Vagina (tissue), 2 donors: ENCODE data around the gene OXNAD1. TPM values are rescaled to one million over a fixed set of nuclear protein-coding genes. Genes with fewer than 3 reads are reported as not detected.

Experiments used
- DNase-seq, 2 donors: peaks; one replicate each; pipeline ENCODE4 v3.0.0-alpha.2; 2017; ENCODE audit errors: extremely low spot score in 2 of 2
- H3K27ac ChIP-seq: fragments of 200-600 bp; sonication (generic); one replicate; pipeline ENCODE4 v1.5.1; 2019
- H3K27me3 ChIP-seq: fragments of 200-600 bp; sonication (generic); one replicate; pipeline ENCODE4 v1.5.1; 2019
- H3K36me3 ChIP-seq, 2 donors: fragments of 200-600 bp; sonication (generic); one replicate each; pipeline ENCODE4 v1.5.1; 2017 to 2019
- H3K4me1 ChIP-seq: fragments of 200-600 bp; sonication (generic); one replicate; pipeline ENCODE4 v1.5.1; 2019
- H3K4me3 ChIP-seq, 2 donors: fragments of 200-600 bp; sonication (generic); 1 replicate in 1 of 2; 2 replicates in 1 of 2; pipeline ENCODE4 v1.5.1; 2016 to 2019
- H3K9me3 ChIP-seq: fragments of 200-600 bp; sonication (generic); one replicate; pipeline ENCODE4 v1.5.1; 2019
- POLR2A ChIP-seq, 2 donors: fragments of 450-650 bp; IDR thresholded peaks; one replicate each; pipeline ENCODE4 v1.6.1; 2017; ENCODE audit warnings: antibody characterized with exemption in 2 of 2, mild to moderate bottlenecking in 2 of 2, moderate library complexity in 2 of 2
- POLR2AphosphoS5 ChIP-seq, 2 donors: sonication (generic); formaldehyde crosslinking; IDR thresholded peaks; one replicate each; pipeline ENCODE4 v1.9.0; 2017; ENCODE audit warnings: antibody characterized with exemption in 2 of 2, mild to moderate bottlenecking in 2 of 2, low read depth in 1 of 2; ENCODE audit not compliant: insufficient read depth in 1 of 2
- intact Hi-C: fragments of 100-400 bp; cut with DNase I; formaldehyde crosslinking; loops from one replicate; pipeline ENCODE4 v1.15.1; 2023
- total RNA-seq: library from RNA; depleted of rRNA; stranded (reverse); fragments of >200 nt; gene quantifications from one replicate; pipeline ENCODE4 v1.2.3, GENCODE V29; 2016
- TF ChIP-seq, protein P1 (sequence below), 3 experiments: fragments of 450-650 bp in 2 of 3; fragments of 200-600 bp in 1 of 3; sonication (generic) in 1 of 3; IDR thresholded peaks; one replicate each; pipeline ENCODE4 v1.5.1; 2017 to 2019; ENCODE audit warnings: antibody characterized with exemption in 3 of 3, mild to moderate bottlenecking in 2 of 3, moderate library complexity in 2 of 3

The OXNAD1 gene
- total RNA-seq, 1 donor from 2014 or later, result 30.0 TPM

- no peaks in the 10 kb centered on the region for H3K36me3 ChIP-seq
- H3K4me1 ChIP-seq, result peaks cover 11% of the 10 kb centered on the region
- intact Hi-C loops, result no loop called here
- no peaks in the 10 kb centered on the region for H3K27me3 ChIP-seq
- no peaks in the 10 kb centered on the region for H3K9me3 ChIP-seq
- no peak for DNase-seq
- no peak overlapping the region for H3K27ac ChIP-seq
- H3K4me3 ChIP-seq, result no peak overlapping the region
- no peak for TF ChIP-seq POLR2AphosphoS5 (IDR thresholded peaks at IDR 0.05; ENCODE audit: insufficient read depth in 1 of 2, low read depth in 1 of 2)
- TF ChIP-seq, protein P1, sequence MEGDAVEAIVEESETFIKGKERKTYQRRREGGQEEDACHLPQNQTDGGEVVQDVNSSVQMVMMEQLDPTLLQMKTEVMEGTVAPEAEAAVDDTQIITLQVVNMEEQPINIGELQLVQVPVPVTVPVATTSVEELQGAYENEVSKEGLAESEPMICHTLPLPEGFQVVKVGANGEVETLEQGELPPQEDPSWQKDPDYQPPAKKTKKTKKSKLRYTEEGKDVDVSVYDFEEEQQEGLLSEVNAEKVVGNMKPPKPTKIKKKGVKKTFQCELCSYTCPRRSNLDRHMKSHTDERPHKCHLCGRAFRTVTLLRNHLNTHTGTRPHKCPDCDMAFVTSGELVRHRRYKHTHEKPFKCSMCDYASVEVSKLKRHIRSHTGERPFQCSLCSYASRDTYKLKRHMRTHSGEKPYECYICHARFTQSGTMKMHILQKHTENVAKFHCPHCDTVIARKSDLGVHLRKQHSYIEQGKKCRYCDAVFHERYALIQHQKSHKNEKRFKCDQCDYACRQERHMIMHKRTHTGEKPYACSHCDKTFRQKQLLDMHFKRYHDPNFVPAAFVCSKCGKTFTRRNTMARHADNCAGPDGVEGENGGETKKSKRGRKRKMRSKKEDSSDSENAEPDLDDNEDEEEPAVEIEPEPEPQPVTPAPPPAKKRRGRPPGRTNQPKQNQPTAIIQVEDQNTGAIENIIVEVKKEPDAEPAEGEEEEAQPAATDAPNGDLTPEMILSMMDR (IDR thresholded peaks at IDR 0.05), result no peak
These were observed 74.0 kb downstream of the OXNAD1 start for GRCh38 chr3:16338999-16339398.

GRCh38 chr3:16343101-16343500 lies 78.1 kb downstream of the OXNAD1 start:
- intact Hi-C loops, result no loop called here
- H3K36me3 ChIP-seq, result no peaks in the 10 kb centered on the region
- no peak overlapping the region for H3K27ac ChIP-seq

GRCh38 chr3:16346413-16347081 lies 81.5 kb downstream of the OXNAD1 start:
- Histone ChIP-seq H3K27me3 (no peaks in the 10 kb centered on the region), H3K36me3 (no peaks in the 10 kb centered on the region), H3K9me3 (no peaks in the 10 kb centered on the region), H3K27ac (no peak overlapping the region), H3K4me1 (peaks cover 10% of the 10 kb centered on the region), H3K4me3 (no peak overlapping the region)
- no peak for DNase-seq
- intact Hi-C loops, result no loop called here
- TF ChIP-seq, protein P1 (IDR thresholded peaks at IDR 0.05), result no peak
- TF ChIP-seq POLR2AphosphoS5 (IDR thresholded peaks at IDR 0.05; ENCODE audit: insufficient read depth in 1 of 2, low read depth in 1 of 2) (no peak), POLR2A (IDR thresholded peaks at IDR 0.05) (no peak)

More at GRCh38 chr3:16343101-16343500, 78.1 kb downstream of the OXNAD1 start:
- Histone ChIP-seq H3K27me3 (no peaks in the 10 kb centered on the region), H3K4me3 (no peak overlapping the region), H3K4me1 (peaks cover 11% of the 10 kb centered on the region), H3K9me3 (no peaks in the 10 kb centered on the region)
- no peak for DNase-seq
- TF ChIP-seq POLR2AphosphoS5 (IDR thresholded peaks at IDR 0.05; ENCODE audit: insufficient read depth in 1 of 2, low read depth in 1 of 2), result no peak

DNA sequence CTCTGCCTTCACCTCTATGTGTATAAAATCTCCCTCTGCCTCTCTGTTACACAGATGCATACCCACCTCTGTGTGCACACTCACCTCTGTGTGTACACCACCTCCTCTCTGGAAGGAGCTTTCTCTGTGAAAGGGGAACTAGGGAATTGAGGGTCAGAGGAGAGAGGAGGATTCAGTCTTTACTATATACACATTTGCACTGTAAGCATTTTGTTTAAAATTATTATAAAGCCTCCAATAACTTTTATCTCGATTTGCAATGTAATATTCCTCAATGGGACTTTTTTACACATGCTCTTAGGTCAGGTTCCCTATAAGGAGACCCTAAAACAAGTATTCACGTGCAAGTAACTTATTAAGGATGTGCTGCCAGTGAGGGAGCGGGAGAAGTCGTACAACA lies 82.5 kb downstream of the OXNAD1 start:
- Histone ChIP-seq H3K9me3 (no peaks in the 10 kb centered on the region), H3K36me3 (no peaks in the 10 kb centered on the region), H3K27ac (no peak overlapping the region), H3K4me1 (peaks cover 10% of the 10 kb centered on the region), H3K27me3 (no peaks in the 10 kb centered on the region), H3K4me3 (no peak overlapping the region)
- no peak for TF ChIP-seq POLR2A (IDR thresholded peaks at IDR 0.05)
- no peak for TF ChIP-seq POLR2AphosphoS5 (IDR thresholded peaks at IDR 0.05; ENCODE audit: insufficient read depth in 1 of 2, low read depth in 1 of 2)
- TF ChIP-seq, protein P1 (IDR thresholded peaks at IDR 0.05), result no peak
- intact Hi-C loops, result no loop called here
- no peak for DNase-seq

- no peaks in the 10 kb centered on the region for H3K36me3 ChIP-seq
- DNase-seq, result no peak
- no peak overlapping the region for H3K4me3 ChIP-seq
- peaks cover 10% of the 10 kb centered on the region for H3K4me1 ChIP-seq
- no peak for TF ChIP-seq POLR2AphosphoS5 (IDR thresholded peaks at IDR 0.05; ENCODE audit: insufficient read depth in 1 of 2, low read depth in 1 of 2)
- TF ChIP-seq, protein P1 (IDR thresholded peaks at IDR 0.05), result no peak
- no peak for TF ChIP-seq POLR2A (IDR thresholded peaks at IDR 0.05)
- no peaks in the 10 kb centered on the region for H3K27me3 ChIP-seq
- intact Hi-C loops, result no loop called here
- H3K27ac ChIP-seq, result no peak overlapping the region
- H3K9me3 ChIP-seq, result no peaks in the 10 kb centered on the region
These were observed 85.1 kb downstream of the OXNAD1 start for GRCh38 chr3:16349986-16350596.
